IMR-90 (cell line): ENCODE results near the gene PRKD2.

Experiments used
- CEBPB ChIP-seq: IDR thresholded peaks from 2 replicates; pipeline ENCODE4 v1.6.1; 2012; ENCODE audit warnings: low read depth, low read length, improper control_type of control experiment
- CHD1 ChIP-seq: IDR thresholded peaks from 2 replicates; pipeline ENCODE4 v1.6.1; 2012; ENCODE audit warnings: low read depth, low read length, improper control_type of control experiment
- ELK1 ChIP-seq: fragments of 150-350 bp; IDR thresholded peaks from 2 replicates; pipeline ENCODE4 v1.6.1; 2016; ENCODE audit warnings: low read depth, mild to moderate bottlenecking, low read length, moderate library complexity, borderline replicate concordance
- MAFK ChIP-seq: IDR thresholded peaks from 2 replicates; pipeline ENCODE4 v1.6.1; 2012; ENCODE audit warnings: low read depth, low read length, improper control_type of control experiment
- POLR2A ChIP-seq: IDR thresholded peaks from 2 replicates; pipeline ENCODE4 v1.6.1; 2012; ENCODE audit warnings: mild to moderate bottlenecking, low read depth, low read length
- RFX5 ChIP-seq: IDR thresholded peaks from 2 replicates; pipeline ENCODE4 v1.8.0; 2012; ENCODE audit warnings: low read depth, mild to moderate bottlenecking, low read length, moderate library complexity
- SMC3 ChIP-seq: fragments of 150-350 bp; IDR thresholded peaks from 2 replicates; pipeline ENCODE4 v1.6.1; 2016; ENCODE audit warnings: low read depth, mild to moderate bottlenecking, antibody characterized with exemption, low read length, moderate library complexity
- TF ChIP-seq, protein P1 (sequence below): conservative IDR thresholded peaks from 2 replicates; pipeline ENCODE4 v1.5.1; 2012; ENCODE audit warnings: mild to moderate bottlenecking, low read depth, low read length, improper control_type of control experiment
- TF ChIP-seq, protein P2 (sequence below): fragments of 150-350 bp; IDR thresholded peaks from 2 replicates; pipeline ENCODE4 v1.6.1; 2017; ENCODE audit warnings: mild to moderate bottlenecking, antibody characterized with exemption, low read length, low read depth

DNA sequence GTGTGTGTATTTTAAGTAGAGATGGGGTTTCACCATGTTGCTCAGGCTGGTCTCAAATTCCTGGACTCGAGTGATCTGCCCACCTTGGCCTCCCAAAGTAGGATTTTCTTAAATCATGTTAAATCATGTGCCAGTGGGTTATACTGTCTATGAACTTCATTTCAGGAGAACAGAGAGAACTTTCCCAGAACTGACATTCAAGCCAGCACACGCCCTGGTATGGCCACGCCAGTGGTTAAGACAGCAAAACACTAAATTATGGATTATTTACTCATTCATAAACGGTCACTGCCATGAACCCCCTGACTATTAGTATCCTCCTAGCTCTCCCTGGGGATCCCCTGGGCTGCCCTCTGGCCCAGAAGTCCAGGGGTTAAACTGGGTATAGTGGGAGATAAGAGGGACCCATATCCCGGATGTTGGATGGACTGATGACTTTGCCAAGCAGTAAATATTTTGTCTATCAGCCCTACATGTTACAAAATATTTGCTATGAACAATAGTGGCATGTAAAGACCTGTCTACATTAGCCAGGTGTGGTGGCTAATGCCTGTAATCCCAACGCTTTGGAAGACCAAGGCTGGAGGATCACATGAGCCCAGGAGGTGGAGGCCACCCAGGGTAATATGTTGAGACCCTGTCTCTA, 45.5 kb upstream of the PRKD2 start:
- TF ChIP-seq ELK1 (no peak), SMC3 (no peak), CEBPB (no peak), POLR2A (no peak), MAFK (no peak), RFX5 (no peak), CHD1 (no peak)
- TF ChIP-seq, protein P1, sequence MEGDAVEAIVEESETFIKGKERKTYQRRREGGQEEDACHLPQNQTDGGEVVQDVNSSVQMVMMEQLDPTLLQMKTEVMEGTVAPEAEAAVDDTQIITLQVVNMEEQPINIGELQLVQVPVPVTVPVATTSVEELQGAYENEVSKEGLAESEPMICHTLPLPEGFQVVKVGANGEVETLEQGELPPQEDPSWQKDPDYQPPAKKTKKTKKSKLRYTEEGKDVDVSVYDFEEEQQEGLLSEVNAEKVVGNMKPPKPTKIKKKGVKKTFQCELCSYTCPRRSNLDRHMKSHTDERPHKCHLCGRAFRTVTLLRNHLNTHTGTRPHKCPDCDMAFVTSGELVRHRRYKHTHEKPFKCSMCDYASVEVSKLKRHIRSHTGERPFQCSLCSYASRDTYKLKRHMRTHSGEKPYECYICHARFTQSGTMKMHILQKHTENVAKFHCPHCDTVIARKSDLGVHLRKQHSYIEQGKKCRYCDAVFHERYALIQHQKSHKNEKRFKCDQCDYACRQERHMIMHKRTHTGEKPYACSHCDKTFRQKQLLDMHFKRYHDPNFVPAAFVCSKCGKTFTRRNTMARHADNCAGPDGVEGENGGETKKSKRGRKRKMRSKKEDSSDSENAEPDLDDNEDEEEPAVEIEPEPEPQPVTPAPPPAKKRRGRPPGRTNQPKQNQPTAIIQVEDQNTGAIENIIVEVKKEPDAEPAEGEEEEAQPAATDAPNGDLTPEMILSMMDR = no peak
- TF ChIP-seq, protein P2, sequence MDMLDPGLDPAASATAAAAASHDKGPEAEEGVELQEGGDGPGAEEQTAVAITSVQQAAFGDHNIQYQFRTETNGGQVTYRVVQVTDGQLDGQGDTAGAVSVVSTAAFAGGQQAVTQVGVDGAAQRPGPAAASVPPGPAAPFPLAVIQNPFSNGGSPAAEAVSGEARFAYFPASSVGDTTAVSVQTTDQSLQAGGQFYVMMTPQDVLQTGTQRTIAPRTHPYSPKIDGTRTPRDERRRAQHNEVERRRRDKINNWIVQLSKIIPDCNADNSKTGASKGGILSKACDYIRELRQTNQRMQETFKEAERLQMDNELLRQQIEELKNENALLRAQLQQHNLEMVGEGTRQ = no peak
